ENCODE measurements around the gene RNU2-1. TPM values are rescaled to one million over a fixed set of nuclear protein-coding genes. Genes with fewer than 3 reads are reported as not detected.
"Not testable (repeated sequence)": the region's sequence is repeated elsewhere in the genome, so short reads cannot be mapped to it uniquely, and the experiment has no call there.

Gene RNU2-1
- total RNA-seq: 1,000 to 10,000 TPM; 4,963 to 6,708 TPM

GRCh38 chr17:43233877-43234276 lies at the start of gene RNU2-1:
RNU2-1 (minus strand) TSS chr17:43233977.
- H3K36me3 Mint-ChIP-seq (ENCODE audit: low read depth); H3K27me3 Mint-ChIP-seq (ENCODE audit: low read depth); CTCF ChIA-PET; H3K9me3 Mint-ChIP-seq (ENCODE audit: insufficient read depth); H3K4me3 Mint-ChIP-seq; H3K4me1 Mint-ChIP-seq (ENCODE audit: low read depth); H3K27ac Mint-ChIP-seq; POLR2A ChIA-PET; DNase-seq; ATAC-seq: not testable (repeated sequence)

- POLR2A ChIA-PET; DNase-seq; H3K4me3 Mint-ChIP-seq; H3K36me3 Mint-ChIP-seq (ENCODE audit: low read depth); H3K27me3 Mint-ChIP-seq (ENCODE audit: low read depth); CTCF ChIA-PET; H3K9me3 Mint-ChIP-seq (ENCODE audit: insufficient read depth); H3K27ac Mint-ChIP-seq; H3K4me1 Mint-ChIP-seq (ENCODE audit: low read depth): not testable (repeated sequence)
- peak; percentile 33 for ATAC-seq
These were observed 39.1 kb upstream of the RNU2-1 start for GRCh38 chr17:43272914-43273313.

- POLR2A ChIA-PET; H3K4me3 Mint-ChIP-seq; H3K27me3 Mint-ChIP-seq (ENCODE audit: low read depth); CTCF ChIA-PET; H3K9me3 Mint-ChIP-seq (ENCODE audit: insufficient read depth); H3K4me1 Mint-ChIP-seq (ENCODE audit: low read depth); H3K36me3 Mint-ChIP-seq (ENCODE audit: low read depth); ATAC-seq: not testable (repeated sequence)
- H3K27ac Mint-ChIP-seq: peak overlapping the region; percentile 79
- peak; percentile 18 for DNase-seq
These were observed 38.7 kb upstream of the RNU2-1 start for GRCh38 chr17:43272483-43272882.

- peak; percentile 33 for ATAC-seq
- CTCF ChIA-PET; DNase-seq; H3K9me3 Mint-ChIP-seq (ENCODE audit: insufficient read depth); H3K27ac Mint-ChIP-seq; H3K4me3 Mint-ChIP-seq; H3K4me1 Mint-ChIP-seq (ENCODE audit: low read depth); H3K36me3 Mint-ChIP-seq (ENCODE audit: low read depth); POLR2A ChIA-PET; H3K27me3 Mint-ChIP-seq (ENCODE audit: low read depth): not testable (repeated sequence)
These were observed 37.1 kb upstream of the RNU2-1 start for GRCh38 chr17:43270552-43271504.

GRCh38 chr17:43246456-43246855 lies 12.7 kb upstream of the RNU2-1 start:
- POLR2A ChIA-PET; CTCF ChIA-PET; H3K27me3 Mint-ChIP-seq (ENCODE audit: low read depth); H3K36me3 Mint-ChIP-seq (ENCODE audit: low read depth); DNase-seq; ATAC-seq; H3K4me3 Mint-ChIP-seq; H3K9me3 Mint-ChIP-seq (ENCODE audit: insufficient read depth); H3K4me1 Mint-ChIP-seq (ENCODE audit: low read depth); H3K27ac Mint-ChIP-seq: not testable (repeated sequence)

- H3K4me3 Mint-ChIP-seq; H3K9me3 Mint-ChIP-seq (ENCODE audit: insufficient read depth); H3K36me3 Mint-ChIP-seq (ENCODE audit: low read depth); H3K27me3 Mint-ChIP-seq (ENCODE audit: low read depth); POLR2A ChIA-PET; CTCF ChIA-PET; H3K27ac Mint-ChIP-seq; H3K4me1 Mint-ChIP-seq (ENCODE audit: low read depth); DNase-seq: not testable (repeated sequence)
- peak; percentile 42 for ATAC-seq
These were observed 7.0 kb upstream of the RNU2-1 start for GRCh38 chr17:43240596-43241352.

- DNase-seq; H3K9me3 Mint-ChIP-seq (ENCODE audit: insufficient read depth); CTCF ChIA-PET; H3K27me3 Mint-ChIP-seq (ENCODE audit: low read depth); H3K27ac Mint-ChIP-seq; H3K4me3 Mint-ChIP-seq; H3K36me3 Mint-ChIP-seq (ENCODE audit: low read depth); H3K4me1 Mint-ChIP-seq (ENCODE audit: low read depth); POLR2A ChIA-PET: not testable (repeated sequence)
- ATAC-seq: peak; percentile 42
These were observed 5.8 kb upstream of the RNU2-1 start for GRCh38 chr17:43239597-43239996.

- H3K4me1 Mint-ChIP-seq (ENCODE audit: low read depth); POLR2A ChIA-PET; H3K27ac Mint-ChIP-seq; H3K36me3 Mint-ChIP-seq (ENCODE audit: low read depth); CTCF ChIA-PET; ATAC-seq; H3K4me3 Mint-ChIP-seq; DNase-seq; H3K27me3 Mint-ChIP-seq (ENCODE audit: low read depth); H3K9me3 Mint-ChIP-seq (ENCODE audit: insufficient read depth): not testable (repeated sequence)
These were observed 514 bp downstream of the RNU2-1 start for GRCh38 chr17:43233263-43233662.

GRCh38 chr17:43232021-43232699 lies 1.6 kb downstream of the RNU2-1 start:
- H3K36me3 Mint-ChIP-seq (ENCODE audit: low read depth); H3K27me3 Mint-ChIP-seq (ENCODE audit: low read depth); H3K4me3 Mint-ChIP-seq; ATAC-seq; CTCF ChIA-PET; H3K4me1 Mint-ChIP-seq (ENCODE audit: low read depth); H3K9me3 Mint-ChIP-seq (ENCODE audit: insufficient read depth); H3K27ac Mint-ChIP-seq; POLR2A ChIA-PET: not testable (repeated sequence)
- DNase-seq: peak; percentile 45

GRCh38 chr17:43231205-43232020 lies 2.4 kb downstream of the RNU2-1 start:
- H3K36me3 Mint-ChIP-seq (ENCODE audit: low read depth); ATAC-seq; H3K9me3 Mint-ChIP-seq (ENCODE audit: insufficient read depth); H3K4me3 Mint-ChIP-seq; H3K4me1 Mint-ChIP-seq (ENCODE audit: low read depth); CTCF ChIA-PET; DNase-seq; H3K27ac Mint-ChIP-seq; H3K27me3 Mint-ChIP-seq (ENCODE audit: low read depth); POLR2A ChIA-PET: not testable (repeated sequence)

- POLR2A ChIA-PET; H3K4me3 Mint-ChIP-seq; H3K4me1 Mint-ChIP-seq (ENCODE audit: low read depth); CTCF ChIA-PET; H3K27me3 Mint-ChIP-seq (ENCODE audit: low read depth); H3K9me3 Mint-ChIP-seq (ENCODE audit: insufficient read depth); ATAC-seq; H3K27ac Mint-ChIP-seq; DNase-seq: not testable (repeated sequence)
- peaks cover 10% of the 10 kb centered on the region for H3K36me3 Mint-ChIP-seq (ENCODE audit: low read depth)
These were observed 5.6 kb downstream of the RNU2-1 start, which contains the start of gene CCDC200 for GRCh38 chr17:43228020-43228782. CCDC200 (minus strand) TSS chr17:43228623; CDS start chr17:43228554, 69 bp downstream.
